ENCODE measurements around the gene BROX.

BROX gene

DNA sequence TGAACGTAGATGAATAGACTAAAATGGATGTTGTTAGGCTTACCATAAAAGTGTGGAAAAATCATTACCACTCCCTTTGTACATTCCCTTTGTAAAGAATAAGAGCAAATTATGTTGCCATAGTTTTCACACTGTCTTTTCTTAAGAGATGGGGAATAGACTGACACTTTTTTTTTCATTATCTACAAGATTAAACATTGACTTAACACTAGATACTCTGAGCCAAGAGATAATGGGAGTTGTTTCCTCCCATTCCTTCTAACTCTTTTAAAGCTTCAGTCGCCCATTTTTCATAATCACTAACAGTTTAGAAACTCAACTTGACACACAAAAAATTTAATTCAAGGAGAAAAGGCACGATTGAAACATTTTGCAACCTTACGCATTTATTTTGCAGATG is 10.2 kb upstream of the BROX start:
- Histone ChIP-seq H3K9ac (ENCODE audit: low read length) (no peak overlapping the region), H3K36me3 (ENCODE audit: control insufficient read depth, insufficient read depth, low read length) (no peaks in the 10 kb centered on the region), H3K4me1 (ENCODE audit: control insufficient read depth, insufficient read depth, low read length) (no peaks in the 10 kb centered on the region), H3K27me3 (ENCODE audit: control insufficient read depth, insufficient read depth, low read length) (no peaks in the 10 kb centered on the region), H3K4me3 (ENCODE audit: low read length) (no peak overlapping the region), H3K9me3 (ENCODE audit: control insufficient read depth, low read length) (no peaks in the 10 kb centered on the region)

DNA sequence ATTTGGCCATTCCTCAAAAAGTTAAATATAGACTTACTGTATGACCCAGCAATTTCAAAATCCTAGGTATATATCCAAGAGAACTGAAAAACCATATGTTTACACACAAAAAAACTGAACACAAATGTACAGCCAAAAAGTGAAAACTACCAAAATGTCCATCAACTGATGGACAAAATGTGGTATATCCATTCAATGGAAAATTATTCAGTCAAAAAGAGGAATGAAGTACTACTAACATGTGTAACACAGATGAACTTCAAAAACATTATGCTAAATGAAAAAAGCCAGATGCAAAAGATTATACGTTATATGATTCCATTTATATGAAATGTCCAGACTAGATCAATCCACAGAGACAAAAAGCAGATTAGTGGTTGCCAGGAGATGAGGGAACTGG is 8.1 kb upstream of the BROX start:
- Histone ChIP-seq H3K4me3 (ENCODE audit: low read length) (no peak overlapping the region), H3K9me3 (ENCODE audit: control insufficient read depth, low read length) (no peaks in the 10 kb centered on the region), H3K4me1 (ENCODE audit: control insufficient read depth, insufficient read depth, low read length) (no peaks in the 10 kb centered on the region), H3K27me3 (ENCODE audit: control insufficient read depth, insufficient read depth, low read length) (no peaks in the 10 kb centered on the region), H3K36me3 (ENCODE audit: control insufficient read depth, insufficient read depth, low read length) (no peaks in the 10 kb centered on the region), H3K9ac (ENCODE audit: low read length) (no peak overlapping the region)

DNA sequence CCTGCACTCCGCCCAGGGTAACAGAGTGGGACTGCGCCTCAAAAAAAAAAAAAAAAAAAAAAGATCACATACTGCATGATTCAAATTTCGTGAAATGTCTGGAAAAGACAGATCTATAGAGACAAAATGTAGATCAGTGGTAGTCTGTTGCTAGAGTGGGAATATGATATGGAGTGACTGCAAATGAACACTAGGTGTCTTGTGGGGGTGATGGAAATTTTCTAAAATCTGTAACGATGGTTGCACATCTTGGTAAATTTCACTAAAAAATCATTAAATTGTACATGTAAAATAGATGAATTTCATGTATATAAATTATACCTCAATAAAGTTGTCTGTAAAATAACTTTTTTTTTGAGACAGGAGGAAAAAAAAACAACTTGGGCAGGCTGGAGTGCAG is 5.5 kb upstream of the BROX start:
- Histone ChIP-seq H3K36me3 (ENCODE audit: control insufficient read depth, insufficient read depth, low read length) (no peaks in the 10 kb centered on the region), H3K9me3 (ENCODE audit: control insufficient read depth, low read length) (no peaks in the 10 kb centered on the region), H3K27me3 (ENCODE audit: control insufficient read depth, insufficient read depth, low read length) (no peaks in the 10 kb centered on the region), H3K9ac (ENCODE audit: low read length) (no peak overlapping the region), H3K4me3 (ENCODE audit: low read length) (no peak overlapping the region), H3K4me1 (ENCODE audit: control insufficient read depth, insufficient read depth, low read length) (peaks cover 14% of the 10 kb centered on the region)

DNA sequence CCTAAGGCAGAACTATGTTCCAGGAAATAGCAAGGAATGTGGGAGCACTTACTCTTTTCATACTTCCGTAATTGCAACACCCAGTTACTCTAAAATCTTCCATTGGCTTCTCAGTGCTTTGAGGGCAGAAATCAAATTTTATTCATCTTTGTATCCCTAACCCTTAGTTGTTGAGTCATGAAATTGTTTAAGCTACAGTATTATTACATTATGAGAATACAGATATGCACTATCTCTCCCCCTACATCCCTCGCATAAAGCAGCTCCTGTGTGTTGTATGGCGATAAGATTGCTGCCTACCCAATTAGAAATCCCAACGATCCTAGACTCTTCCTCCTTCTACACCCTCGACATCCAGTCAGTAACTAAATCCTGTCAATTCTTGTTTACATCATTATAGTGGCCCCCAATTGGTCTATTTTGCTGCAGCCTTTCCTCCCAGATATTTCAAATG is 2.6 kb upstream of the BROX start:
- no peak overlapping the region for H3K9ac ChIP-seq (ENCODE audit: low read length)
- no peaks in the 10 kb centered on the region for H3K36me3 ChIP-seq (ENCODE audit: control insufficient read depth, insufficient read depth, low read length)
- no peak overlapping the region for H3K4me3 ChIP-seq (ENCODE audit: low read length)
- no peaks in the 10 kb centered on the region for H3K9me3 ChIP-seq (ENCODE audit: control insufficient read depth, low read length)
- peaks cover 14% of the 10 kb centered on the region for H3K4me1 ChIP-seq (ENCODE audit: control insufficient read depth, insufficient read depth, low read length)
- no peaks in the 10 kb centered on the region for H3K27me3 ChIP-seq (ENCODE audit: control insufficient read depth, insufficient read depth, low read length)

DNA sequence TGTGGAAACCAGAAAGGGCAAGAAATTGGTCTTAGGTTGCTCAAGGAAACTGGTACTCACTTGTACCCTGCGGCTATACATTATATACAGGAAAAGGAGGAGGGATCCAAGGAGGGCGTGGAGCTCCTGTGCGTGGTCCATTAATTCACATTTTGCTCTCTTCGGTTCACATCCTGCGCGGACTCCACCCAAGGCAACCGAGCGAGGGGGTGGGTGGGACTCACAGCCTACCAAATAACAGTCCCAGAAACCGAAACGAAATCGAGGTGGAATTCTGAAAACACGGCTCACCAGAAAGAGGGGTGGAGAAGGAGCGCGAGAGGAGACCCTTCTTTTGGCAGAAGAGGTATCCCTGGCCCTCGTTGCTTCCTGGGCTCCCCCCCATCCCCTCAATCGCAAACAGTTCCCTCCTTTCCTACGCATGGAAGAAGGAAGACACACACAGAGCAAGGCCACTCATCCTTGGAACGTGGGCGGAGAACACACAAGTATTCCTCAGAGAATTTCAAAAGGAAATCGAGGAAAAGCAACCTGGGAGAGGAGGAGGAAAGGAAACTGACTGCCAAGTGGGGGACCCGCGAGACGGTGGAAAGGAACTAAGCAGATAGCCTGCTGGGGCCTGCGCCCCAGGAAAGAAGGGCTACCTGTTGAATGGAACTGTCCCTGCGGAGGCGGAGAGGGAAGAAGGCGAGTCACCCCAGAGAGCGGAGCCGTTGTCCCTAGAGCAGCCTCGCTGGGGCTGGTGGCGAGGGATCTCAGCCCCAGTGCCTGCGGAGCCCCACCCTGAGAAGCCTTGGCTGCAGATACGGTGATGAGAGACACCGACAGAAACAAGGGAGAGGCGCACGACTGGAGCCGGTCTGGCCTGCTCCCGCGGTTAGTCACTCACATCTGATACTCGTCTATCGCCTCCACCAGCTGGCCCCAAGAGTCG is 778 bp upstream of the BROX start:
- H3K4me1 ChIP-seq (ENCODE audit: control insufficient read depth, insufficient read depth, low read length) = peaks cover 14% of the 10 kb centered on the region
- H3K27me3 ChIP-seq (ENCODE audit: control insufficient read depth, insufficient read depth, low read length) = no peaks in the 10 kb centered on the region
- H3K4me3 ChIP-seq (ENCODE audit: low read length) = peak overlapping the region; percentile 32
- H3K9ac ChIP-seq (ENCODE audit: low read length) = peak overlapping the region; percentile 54
- H3K36me3 ChIP-seq (ENCODE audit: control insufficient read depth, insufficient read depth, low read length) = no peaks in the 10 kb centered on the region
- no peaks in the 10 kb centered on the region for H3K9me3 ChIP-seq (ENCODE audit: control insufficient read depth, low read length)

DNA sequence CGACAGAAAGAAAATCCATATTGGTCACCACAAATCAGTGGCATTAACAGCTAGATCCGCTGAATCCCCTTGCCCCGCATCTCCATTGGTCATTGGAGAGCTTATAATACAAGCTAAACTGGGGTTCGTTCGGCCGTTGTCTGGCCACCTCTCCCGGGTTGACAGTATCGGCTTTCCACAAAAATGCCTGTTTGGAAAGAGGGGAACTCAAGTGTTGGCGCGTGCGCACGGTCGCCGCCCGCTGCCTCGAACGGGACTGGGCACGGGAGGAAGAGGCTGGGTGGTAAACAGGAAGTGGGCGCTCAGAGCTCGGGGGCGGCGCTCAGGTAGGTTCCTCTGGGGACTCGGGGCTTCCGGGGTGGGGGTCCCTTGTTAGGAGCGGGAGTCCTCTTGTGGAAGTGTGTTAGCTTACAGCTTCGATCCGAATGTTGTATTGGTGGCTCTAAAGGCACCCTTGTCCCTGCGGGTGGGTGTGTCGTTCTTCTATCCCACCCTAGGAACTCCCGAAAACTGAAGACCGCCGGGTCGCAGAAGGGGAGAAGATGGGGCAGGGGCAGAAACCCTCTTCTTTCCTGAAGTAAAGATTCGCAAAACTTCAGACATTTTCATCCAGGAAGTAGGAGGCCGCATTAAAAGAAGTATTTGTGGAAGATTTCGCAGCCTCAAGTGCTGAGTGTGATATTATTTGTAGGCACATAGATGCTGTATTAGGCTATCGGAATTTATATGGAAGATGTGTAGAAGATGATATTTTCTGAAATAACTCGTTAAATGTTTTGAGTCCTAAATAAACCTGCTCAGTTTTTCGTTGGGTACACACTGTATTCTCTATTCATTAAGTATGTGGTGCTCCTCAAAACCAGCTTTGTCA is 962 bp downstream of the BROX start:
- H3K4me1 ChIP-seq (ENCODE audit: control insufficient read depth, insufficient read depth, low read length) = peaks cover 14% of the 10 kb centered on the region
- H3K36me3 ChIP-seq (ENCODE audit: control insufficient read depth, insufficient read depth, low read length) = no peaks in the 10 kb centered on the region
- no peaks in the 10 kb centered on the region for H3K27me3 ChIP-seq (ENCODE audit: control insufficient read depth, insufficient read depth, low read length)
- H3K4me3 ChIP-seq (ENCODE audit: low read length) = peak overlapping the region; percentile 81
- H3K9me3 ChIP-seq (ENCODE audit: control insufficient read depth, low read length) = no peaks in the 10 kb centered on the region
- peak overlapping the region; percentile 93 for H3K9ac ChIP-seq (ENCODE audit: low read length)

DNA sequence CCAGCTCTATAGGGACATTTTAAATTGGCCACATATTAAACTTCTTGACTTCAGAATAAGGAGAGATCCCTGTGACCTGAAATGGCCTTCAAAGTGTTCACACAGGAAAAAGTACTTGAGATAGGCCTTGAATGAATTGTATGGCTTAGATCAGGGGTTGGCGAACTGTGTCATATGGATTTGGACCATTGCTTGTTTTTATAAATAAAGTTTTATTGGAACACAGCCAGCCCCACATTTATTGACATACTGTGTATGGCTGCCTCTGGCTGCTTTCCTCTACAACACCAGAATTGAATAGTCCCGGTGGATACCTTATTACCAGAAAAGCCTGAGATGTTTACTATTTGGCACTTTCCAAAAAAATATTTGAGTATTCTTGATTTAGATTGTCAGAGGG is 4.0 kb downstream of the BROX start:
- no peaks in the 10 kb centered on the region for H3K4me1 ChIP-seq (ENCODE audit: control insufficient read depth, insufficient read depth, low read length)

DNA sequence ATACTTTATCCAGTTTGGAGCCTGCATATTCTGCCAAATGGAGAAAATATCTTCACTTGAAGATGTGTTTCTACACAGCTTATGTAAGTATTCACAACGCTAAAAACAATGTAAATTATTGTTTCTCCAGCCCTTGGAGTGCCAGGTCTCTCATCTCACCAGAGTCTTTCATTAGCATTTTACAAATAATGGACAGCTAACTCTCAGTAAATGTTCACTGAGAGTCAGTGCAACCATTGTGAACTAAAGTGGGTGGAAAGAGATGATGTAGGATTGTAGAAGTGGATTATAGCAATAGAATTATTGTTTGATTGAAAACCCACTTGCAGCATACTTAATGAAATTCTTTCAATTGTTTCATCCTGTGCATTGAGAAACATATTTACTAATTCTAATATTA is 16.4 kb downstream of the BROX start:
- Histone ChIP-seq H3K4me1 (ENCODE audit: control insufficient read depth, insufficient read depth, low read length) (no peaks in the 10 kb centered on the region), H3K9ac (ENCODE audit: low read length) (no peak overlapping the region), H3K36me3 (ENCODE audit: control insufficient read depth, insufficient read depth, low read length) (no peaks in the 10 kb centered on the region), H3K9me3 (ENCODE audit: control insufficient read depth, low read length) (no peaks in the 10 kb centered on the region), H3K4me3 (ENCODE audit: low read length) (no peak overlapping the region), H3K27me3 (ENCODE audit: control insufficient read depth, insufficient read depth, low read length) (no peaks in the 10 kb centered on the region)

More for the DNA sequence above, 4.0 kb downstream of the BROX start:
- Histone ChIP-seq H3K4me3 (ENCODE audit: low read length) (no peak overlapping the region), H3K9me3 (ENCODE audit: control insufficient read depth, low read length) (no peaks in the 10 kb centered on the region), H3K27me3 (ENCODE audit: control insufficient read depth, insufficient read depth, low read length) (no peaks in the 10 kb centered on the region), H3K9ac (ENCODE audit: low read length) (no peak overlapping the region), H3K36me3 (ENCODE audit: control insufficient read depth, insufficient read depth, low read length) (peaks cover 4% of the 10 kb centered on the region)

DNA sequence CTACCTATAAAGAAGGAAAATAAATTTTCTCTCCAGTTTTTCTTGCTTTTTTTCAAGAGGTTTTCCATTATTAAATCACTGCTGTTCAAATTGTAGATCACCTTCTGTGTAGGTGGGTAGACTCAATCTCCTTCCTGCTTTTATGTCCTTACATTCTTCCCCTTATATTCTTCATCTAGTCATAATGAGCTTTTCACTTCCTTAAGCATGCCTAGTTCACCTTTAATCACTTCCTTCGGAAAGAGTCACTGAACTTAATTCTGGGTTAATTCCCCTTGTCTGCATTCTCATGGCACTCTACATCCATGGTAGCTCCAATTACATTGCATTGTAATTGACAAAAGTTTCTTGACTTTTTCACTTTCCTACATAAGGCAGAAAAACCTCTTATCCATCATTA is 18.5 kb downstream of the BROX start:
- no peak overlapping the region for H3K9ac ChIP-seq (ENCODE audit: low read length)
- H3K9me3 ChIP-seq (ENCODE audit: control insufficient read depth, low read length) = no peaks in the 10 kb centered on the region
- H3K4me1 ChIP-seq (ENCODE audit: control insufficient read depth, insufficient read depth, low read length) = no peaks in the 10 kb centered on the region
- H3K27me3 ChIP-seq (ENCODE audit: control insufficient read depth, insufficient read depth, low read length) = no peaks in the 10 kb centered on the region
- no peaks in the 10 kb centered on the region for H3K36me3 ChIP-seq (ENCODE audit: control insufficient read depth, insufficient read depth, low read length)
- H3K4me3 ChIP-seq (ENCODE audit: low read length) = no peak overlapping the region

DNA sequence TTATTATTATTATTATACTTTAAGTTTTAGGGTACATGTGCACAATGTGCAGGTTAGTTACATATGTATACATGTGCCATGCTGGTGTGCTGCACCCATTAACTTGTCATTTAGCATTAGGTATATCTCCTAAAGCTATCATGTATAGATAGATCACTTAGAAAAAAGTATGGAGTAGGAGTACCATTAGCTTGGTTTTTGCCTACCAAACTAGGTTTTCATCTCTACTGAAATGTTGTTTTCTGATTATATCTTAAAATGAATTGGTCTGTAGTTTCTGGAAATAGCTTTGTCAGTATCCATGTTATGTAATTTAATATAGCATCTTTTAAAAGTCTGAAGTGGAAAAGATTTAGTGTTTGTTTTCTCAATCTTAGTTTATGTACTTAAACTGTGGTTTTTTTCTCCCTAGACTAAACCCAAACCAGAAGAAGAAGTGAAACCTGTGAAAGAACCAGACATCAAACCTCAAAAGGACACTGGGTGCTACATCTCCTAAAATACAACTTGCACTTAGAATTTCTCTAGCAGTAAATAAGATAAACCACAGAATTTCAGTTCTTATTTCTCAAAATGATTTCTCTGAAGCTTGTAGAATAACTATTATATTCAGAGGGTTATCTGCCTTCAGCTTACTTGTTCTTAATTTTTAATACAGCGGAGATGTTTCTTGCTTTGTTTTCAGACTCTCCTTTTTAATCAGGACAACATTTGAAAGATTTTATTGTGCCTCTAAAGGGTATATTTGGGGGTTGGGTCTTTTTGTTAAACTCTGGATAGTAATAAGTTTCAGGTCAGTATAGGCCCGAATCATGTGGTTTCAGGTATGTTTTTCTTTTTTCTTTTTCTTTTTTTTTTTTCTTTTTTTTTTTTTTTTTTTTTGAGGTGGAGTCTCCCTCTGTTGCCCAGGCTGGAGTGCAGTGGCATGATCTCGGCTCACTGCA is 20.1 kb downstream of the BROX start:
- no peaks in the 10 kb centered on the region for H3K9me3 ChIP-seq (ENCODE audit: control insufficient read depth, low read length)
- H3K27me3 ChIP-seq (ENCODE audit: control insufficient read depth, insufficient read depth, low read length) = no peaks in the 10 kb centered on the region
- no peak overlapping the region for H3K4me3 ChIP-seq (ENCODE audit: low read length)
- no peaks in the 10 kb centered on the region for H3K36me3 ChIP-seq (ENCODE audit: control insufficient read depth, insufficient read depth, low read length)
- H3K9ac ChIP-seq (ENCODE audit: low read length) = no peak overlapping the region
- H3K4me1 ChIP-seq (ENCODE audit: control insufficient read depth, insufficient read depth, low read length) = peaks cover 11% of the 10 kb centered on the region

DNA sequence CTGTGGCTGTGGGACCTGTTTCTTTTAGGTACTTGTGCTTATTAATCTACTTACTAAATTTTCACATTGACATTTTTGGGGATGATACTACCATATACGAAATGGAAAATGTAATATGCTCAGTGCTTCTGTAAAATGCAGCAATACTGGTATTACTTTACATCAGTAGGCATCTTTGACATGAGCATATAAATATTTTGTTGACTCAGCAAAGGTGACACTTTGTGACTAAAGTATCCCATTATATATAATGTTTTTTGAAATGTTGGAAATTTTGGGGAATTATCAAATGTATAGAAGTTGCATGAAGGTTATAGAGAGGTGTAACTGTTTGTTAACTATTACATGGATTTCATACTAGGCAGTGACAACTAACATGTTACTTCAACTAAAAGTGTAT is 22.4 kb downstream of the BROX start:
- Histone ChIP-seq H3K4me3 (ENCODE audit: low read length) (no peak overlapping the region), H3K9ac (ENCODE audit: low read length) (no peak overlapping the region), H3K27me3 (ENCODE audit: control insufficient read depth, insufficient read depth, low read length) (no peaks in the 10 kb centered on the region), H3K36me3 (ENCODE audit: control insufficient read depth, insufficient read depth, low read length) (no peaks in the 10 kb centered on the region), H3K4me1 (ENCODE audit: control insufficient read depth, insufficient read depth, low read length) (peaks cover 13% of the 10 kb centered on the region), H3K9me3 (ENCODE audit: control insufficient read depth, low read length) (no peaks in the 10 kb centered on the region)

Measured in mucosa of stomach (tissue), 1 donor.